ENCODE data around the gene DNAH10. TPM values are rescaled to one million over a fixed set of nuclear protein-coding genes. Genes with fewer than 3 reads are reported as not detected.

Gene DNAH10
- total and polyA plus RNA-seq, 4 donors: 0.03 to 1.0 TPM; not detected in 2

DNA sequence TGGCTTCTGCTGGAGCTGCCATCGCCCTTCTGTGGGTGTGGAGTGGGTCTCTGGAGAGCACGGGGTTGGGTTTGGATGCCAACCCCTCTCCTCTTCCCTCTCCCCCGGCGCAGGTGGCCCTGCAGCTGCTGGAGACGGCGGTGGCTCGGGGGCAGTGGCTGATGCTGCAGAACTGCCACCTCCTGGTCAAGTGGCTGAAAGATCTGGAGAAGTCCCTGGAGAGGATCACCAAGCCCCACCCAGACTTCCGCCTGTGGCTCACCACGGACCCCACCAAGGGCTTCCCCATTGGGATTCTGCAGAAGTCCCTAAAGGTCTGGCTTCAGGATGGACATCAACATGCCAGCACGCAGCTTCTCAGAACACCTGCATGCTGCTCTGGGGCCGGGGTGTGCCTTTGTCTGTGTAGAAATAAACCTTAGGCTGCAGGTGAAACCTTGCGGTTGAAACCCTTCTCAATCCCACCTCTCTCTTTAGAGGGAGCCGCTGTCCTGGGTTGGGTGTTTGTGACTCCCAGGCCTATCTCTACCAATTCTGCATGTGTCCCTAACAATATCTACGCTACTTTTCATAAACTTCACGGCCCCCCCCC is 166.3 kb downstream of the DNAH10 start:
- DNase-seq (no peak), ATAC-seq (ENCODE audit: low FRiP score) (peak; percentile 36)
- 84 to 85% methylated on average over 15 of the region's 15 CpGs for WGBS, 2 donors
- Histone ChIP-seq H3K27ac (ENCODE audit: low read depth in 1 of 2, low read length in 2 of 2) (no peak overlapping the region), H3K9me3 (ENCODE audit: control insufficient read depth, low read length) (peaks cover 1% of the 10 kb centered on the region), H3K4me3 (ENCODE audit: low read length in 2 of 2) (no peak overlapping the region), H3K27me3 (ENCODE audit: control insufficient read depth in 1 of 2, insufficient read depth in 2 of 2, low read length in 1 of 2) (no peaks in the 10 kb centered on the region), H3K4me1 (ENCODE audit: control insufficient read depth in 1 of 2, insufficient read depth in 2 of 2, low read length in 2 of 2) (no peaks in the 10 kb centered on the region), H3K36me3 (ENCODE audit: control insufficient read depth in 1 of 2, insufficient read depth in 2 of 2, low read length in 1 of 2) (no peaks in the 10 kb centered on the region)
- intact Hi-C loops (cut with DNase I): no loop called here

DNA sequence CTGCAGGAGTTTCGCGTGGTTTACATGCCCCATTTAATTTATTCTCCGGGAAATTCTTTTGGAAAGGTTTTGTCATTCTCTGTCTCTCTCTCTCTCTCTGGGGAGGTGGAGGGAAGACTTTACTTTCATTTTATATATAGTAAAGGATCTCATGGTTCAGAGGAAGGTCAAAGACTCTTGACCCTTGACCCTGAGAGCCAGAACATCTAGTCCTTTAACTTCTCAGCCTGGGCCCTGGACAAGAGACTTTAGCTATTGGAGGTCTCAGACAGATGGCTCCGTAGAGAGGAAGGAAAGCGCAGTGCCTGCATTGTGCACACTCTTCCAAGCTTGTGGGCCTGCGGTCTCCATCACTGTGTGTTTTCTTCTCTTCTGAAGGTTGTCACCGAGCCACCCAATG is 166.8 kb downstream of the DNAH10 start:
- H3K27ac ChIP-seq (ENCODE audit: low read depth in 1 of 2, low read length in 2 of 2): no peak overlapping the region
- H3K9me3 ChIP-seq (ENCODE audit: control insufficient read depth, low read length): peaks cover 1% of the 10 kb centered on the region
- WGBS, 2 donors: 63 to 64% methylated on average over 7 of the region's 7 CpGs
- no peak overlapping the region for H3K4me3 ChIP-seq (ENCODE audit: low read length in 2 of 2)
- H3K36me3 ChIP-seq (ENCODE audit: control insufficient read depth in 1 of 2, insufficient read depth in 2 of 2, low read length in 1 of 2): no peaks in the 10 kb centered on the region
- ATAC-seq (ENCODE audit: low FRiP score): no peak
- no peaks in the 10 kb centered on the region for H3K4me1 ChIP-seq (ENCODE audit: control insufficient read depth in 1 of 2, insufficient read depth in 2 of 2, low read length in 2 of 2)
- intact Hi-C loops (cut with DNase I): no loop called here
- no peaks in the 10 kb centered on the region for H3K27me3 ChIP-seq (ENCODE audit: control insufficient read depth in 1 of 2, insufficient read depth in 2 of 2, low read length in 1 of 2)
- DNase-seq: peak in 1 of 2 donors; percentile 39

DNA sequence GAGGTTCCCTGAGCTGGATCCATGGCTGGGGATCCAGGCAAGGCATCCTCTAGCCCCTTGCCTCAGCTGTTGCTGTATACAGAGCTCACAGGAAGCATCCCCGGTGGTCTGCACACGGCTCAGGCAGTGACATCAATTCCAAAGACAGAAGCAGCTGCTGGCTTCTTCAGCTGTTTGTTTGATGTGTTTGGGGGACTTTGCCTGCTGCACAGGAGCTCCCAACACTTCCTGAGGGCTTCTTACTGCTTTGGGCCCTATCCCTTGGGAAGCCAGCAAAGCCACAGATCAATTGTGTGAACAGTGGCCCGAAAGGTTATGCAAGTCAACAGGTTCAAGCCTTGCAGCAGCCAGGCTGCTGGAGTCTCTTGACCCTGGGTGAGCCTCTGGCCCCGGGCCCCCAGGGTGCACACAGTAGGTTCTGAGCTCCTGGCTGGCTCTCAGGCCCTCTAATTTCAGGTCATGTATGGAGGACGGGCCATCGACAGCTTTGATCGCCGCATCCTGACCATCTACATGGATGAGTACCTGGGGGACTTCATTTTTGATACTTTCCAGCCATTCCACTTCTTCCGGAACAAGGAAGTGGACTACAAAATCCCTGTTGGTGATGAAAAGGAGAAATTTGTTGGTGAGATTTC is 168.0 kb downstream of the DNAH10 start:
- peak; percentile 10 to 33 for DNase-seq
- H3K36me3 ChIP-seq (ENCODE audit: control insufficient read depth in 1 of 2, insufficient read depth in 2 of 2, low read length in 1 of 2): peaks cover 0 to 1% of the 10 kb centered on the region in 2 donors
- no peaks in the 10 kb centered on the region for H3K27me3 ChIP-seq (ENCODE audit: control insufficient read depth in 1 of 2, insufficient read depth in 2 of 2, low read length in 1 of 2)
- H3K4me1 ChIP-seq (ENCODE audit: control insufficient read depth in 1 of 2, insufficient read depth in 2 of 2, low read length in 2 of 2): no peaks in the 10 kb centered on the region
- ATAC-seq (ENCODE audit: low FRiP score): no peak
- intact Hi-C loops (cut with DNase I): no loop called here
- 85 to 89% methylated on average over 9 of the region's 9 CpGs for WGBS, 2 donors
- no peak overlapping the region for H3K27ac ChIP-seq (ENCODE audit: low read depth in 1 of 2, low read length in 2 of 2)
- no peak overlapping the region for H3K4me3 ChIP-seq (ENCODE audit: low read length in 2 of 2)
- H3K9me3 ChIP-seq (ENCODE audit: control insufficient read depth, low read length): peaks cover 1% of the 10 kb centered on the region

- H3K4me3 ChIP-seq (ENCODE audit: low read length in 2 of 2): no peak overlapping the region
- DNase-seq: peak in 1 of 2 donors; percentile 34
- H3K36me3 ChIP-seq (ENCODE audit: control insufficient read depth in 1 of 2, insufficient read depth in 2 of 2, low read length in 1 of 2): peaks cover 0 to 2% of the 10 kb centered on the region in 2 donors
- intact Hi-C loops (cut with DNase I): no loop called here
- 92 to 94% methylated on average over 14 of the region's 14 CpGs for WGBS, 2 donors
- no peaks in the 10 kb centered on the region for H3K27me3 ChIP-seq (ENCODE audit: control insufficient read depth in 1 of 2, insufficient read depth in 2 of 2, low read length in 1 of 2)
- peaks cover 1% of the 10 kb centered on the region for H3K9me3 ChIP-seq (ENCODE audit: control insufficient read depth, low read length)
- no peak overlapping the region for H3K27ac ChIP-seq (ENCODE audit: low read depth in 1 of 2, low read length in 2 of 2)
- H3K4me1 ChIP-seq (ENCODE audit: control insufficient read depth in 1 of 2, insufficient read depth in 2 of 2, low read length in 2 of 2): no peaks in the 10 kb centered on the region
- ATAC-seq (ENCODE audit: low FRiP score): no peak
Measured at GRCh38 chr12:123931686-123932321, 169.7 kb downstream of the DNAH10 start.

GRCh38 chr12:123933214-123933613 is 171.1 kb downstream of the DNAH10 start:
- Histone ChIP-seq H3K27ac (ENCODE audit: low read depth in 1 of 2, low read length in 2 of 2) (no peak overlapping the region), H3K4me3 (ENCODE audit: low read length in 2 of 2) (no peak overlapping the region), H3K4me1 (ENCODE audit: control insufficient read depth in 1 of 2, insufficient read depth in 2 of 2, low read length in 2 of 2) (no peaks in the 10 kb centered on the region), H3K36me3 (ENCODE audit: control insufficient read depth in 1 of 2, insufficient read depth in 2 of 2, low read length in 1 of 2) (peaks cover 0 to 5% of the 10 kb centered on the region in 2 donors), H3K27me3 (ENCODE audit: control insufficient read depth in 1 of 2, insufficient read depth in 2 of 2, low read length in 1 of 2) (no peaks in the 10 kb centered on the region), H3K9me3 (ENCODE audit: control insufficient read depth, low read length) (peaks cover 1% of the 10 kb centered on the region)
- WGBS, 2 donors: 93 to 94% methylated on average over 14 of the region's 14 CpGs
- DNase-seq: peak in 1 of 2 donors; percentile 57
- no peak for ATAC-seq (ENCODE audit: low FRiP score)
- intact Hi-C loops (cut with DNase I): no loop called here

DNA sequence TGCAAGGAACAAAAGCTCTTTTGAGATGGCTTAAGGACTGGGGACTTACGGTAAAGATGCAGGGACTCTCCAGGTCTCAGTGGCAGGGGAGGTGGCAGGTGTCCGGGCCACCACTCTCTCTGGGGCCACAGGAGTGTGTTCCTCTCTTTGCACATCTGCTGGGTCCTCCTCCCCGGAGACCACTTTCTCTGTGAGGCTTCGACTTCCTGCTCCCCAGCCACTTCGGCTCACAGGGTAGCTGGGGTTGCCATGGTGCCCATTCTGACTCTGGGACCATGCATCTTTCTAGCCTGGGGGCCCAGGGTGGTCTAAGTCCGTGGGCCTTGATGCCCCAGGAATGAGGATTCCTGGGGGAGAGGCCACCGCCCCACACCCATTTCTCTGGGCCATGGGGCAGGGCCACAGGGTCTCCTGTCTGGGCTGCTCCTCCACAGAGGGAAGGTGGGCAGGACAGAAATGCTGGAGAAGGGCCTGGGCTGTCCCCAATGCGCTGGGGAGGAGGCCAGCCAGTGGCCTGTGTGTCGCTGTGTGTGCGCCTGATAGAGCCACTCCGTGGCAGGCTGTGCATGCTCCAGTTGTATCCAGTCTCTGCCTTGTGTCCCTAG is 172.0 kb downstream of the DNAH10 start:
- WGBS, 2 donors: 91 to 93% methylated on average over 11 of the region's 11 CpGs
- Histone ChIP-seq H3K9me3 (ENCODE audit: control insufficient read depth, low read length) (peaks cover 1% of the 10 kb centered on the region), H3K4me1 (ENCODE audit: control insufficient read depth in 1 of 2, insufficient read depth in 2 of 2, low read length in 2 of 2) (no peaks in the 10 kb centered on the region), H3K36me3 (ENCODE audit: control insufficient read depth in 1 of 2, insufficient read depth in 2 of 2, low read length in 1 of 2) (peaks cover 0 to 5% of the 10 kb centered on the region in 2 donors), H3K4me3 (ENCODE audit: low read length in 2 of 2) (no peak overlapping the region), H3K27ac (ENCODE audit: low read depth in 1 of 2, low read length in 2 of 2) (no peak overlapping the region), H3K27me3 (ENCODE audit: control insufficient read depth in 1 of 2, insufficient read depth in 2 of 2, low read length in 1 of 2) (no peaks in the 10 kb centered on the region)
- DNase-seq (peak in 1 of 2 donors; percentile 58), ATAC-seq (ENCODE audit: low FRiP score) (no peak)
- intact Hi-C loops (cut with DNase I): no loop called here

- no peak overlapping the region for H3K4me3 ChIP-seq (ENCODE audit: low read length in 2 of 2)
- H3K36me3 ChIP-seq (ENCODE audit: control insufficient read depth in 1 of 2, insufficient read depth in 2 of 2, low read length in 1 of 2): peaks cover 0 to 5% of the 10 kb centered on the region in 2 donors
- ATAC-seq (ENCODE audit: low FRiP score): no peak
- 87 to 88% methylated on average over 9 of the region's 9 CpGs for WGBS, 2 donors
- H3K27ac ChIP-seq (ENCODE audit: low read depth in 1 of 2, low read length in 2 of 2): no peak overlapping the region
- intact Hi-C loops (cut with DNase I): no loop called here
- H3K4me1 ChIP-seq (ENCODE audit: control insufficient read depth in 1 of 2, insufficient read depth in 2 of 2, low read length in 2 of 2): no peaks in the 10 kb centered on the region
- DNase-seq: no peak
- H3K27me3 ChIP-seq (ENCODE audit: control insufficient read depth in 1 of 2, insufficient read depth in 2 of 2, low read length in 1 of 2): no peaks in the 10 kb centered on the region
- peaks cover 1% of the 10 kb centered on the region for H3K9me3 ChIP-seq (ENCODE audit: control insufficient read depth, low read length)
Measured at GRCh38 chr12:123934829-123935228, 172.7 kb downstream of the DNAH10 start.

DNA sequence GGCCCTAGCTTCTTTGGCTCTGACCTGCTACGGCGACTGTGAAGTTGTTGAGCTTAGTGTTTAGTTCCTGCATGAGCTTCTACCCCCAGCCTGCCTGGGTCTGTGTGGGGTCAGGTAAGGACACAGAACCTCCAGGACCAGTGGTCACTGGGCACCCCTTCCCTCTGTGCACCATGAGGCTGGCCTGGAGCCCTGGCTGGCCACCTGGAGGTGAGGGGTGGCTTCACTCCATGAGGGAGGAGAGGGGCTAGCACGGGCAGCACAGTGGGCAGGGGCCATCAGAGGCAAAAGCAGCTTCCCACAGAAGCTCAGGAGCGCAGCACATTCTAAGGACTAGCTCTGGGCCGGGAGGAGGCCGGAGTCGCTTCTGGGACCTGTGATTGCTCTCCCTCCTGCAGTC is 173.9 kb downstream of the DNAH10 start:
- 63 to 75% methylated on average over 7 of the region's 7 CpGs for WGBS, 2 donors
- intact Hi-C loops (cut with DNase I): no loop called here
- H3K36me3 ChIP-seq (ENCODE audit: control insufficient read depth in 1 of 2, insufficient read depth in 2 of 2, low read length in 1 of 2): peaks cover 0 to 5% of the 10 kb centered on the region in 2 donors

More for the DNA sequence above, 173.9 kb downstream of the DNAH10 start:
- Histone ChIP-seq H3K9me3 (ENCODE audit: control insufficient read depth, low read length) (peaks cover 1% of the 10 kb centered on the region), H3K4me1 (ENCODE audit: control insufficient read depth in 1 of 2, insufficient read depth in 2 of 2, low read length in 2 of 2) (no peaks in the 10 kb centered on the region), H3K27ac (ENCODE audit: low read depth in 1 of 2, low read length in 2 of 2) (no peak overlapping the region), H3K4me3 (ENCODE audit: low read length in 2 of 2) (no peak overlapping the region), H3K27me3 (ENCODE audit: control insufficient read depth in 1 of 2, insufficient read depth in 2 of 2, low read length in 1 of 2) (no peaks in the 10 kb centered on the region)
- no peak for DNase-seq
- no peak for ATAC-seq (ENCODE audit: low FRiP score)

Data from aorta (tissue), 5 donors.